Cerebellar cortex (tissue), 1 donor: ENCODE measurements around the gene UCP3.

ENCODE experiments used
- DNase-seq: peaks from one replicate; pipeline ENCODE4 v3.0.0-alpha.2; 2015; ENCODE audit warnings: low spot score

Gene UCP3, protein sequence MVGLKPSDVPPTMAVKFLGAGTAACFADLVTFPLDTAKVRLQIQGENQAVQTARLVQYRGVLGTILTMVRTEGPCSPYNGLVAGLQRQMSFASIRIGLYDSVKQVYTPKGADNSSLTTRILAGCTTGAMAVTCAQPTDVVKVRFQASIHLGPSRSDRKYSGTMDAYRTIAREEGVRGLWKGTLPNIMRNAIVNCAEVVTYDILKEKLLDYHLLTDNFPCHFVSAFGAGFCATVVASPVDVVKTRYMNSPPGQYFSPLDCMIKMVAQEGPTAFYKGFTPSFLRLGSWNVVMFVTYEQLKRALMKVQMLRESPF

DNA sequence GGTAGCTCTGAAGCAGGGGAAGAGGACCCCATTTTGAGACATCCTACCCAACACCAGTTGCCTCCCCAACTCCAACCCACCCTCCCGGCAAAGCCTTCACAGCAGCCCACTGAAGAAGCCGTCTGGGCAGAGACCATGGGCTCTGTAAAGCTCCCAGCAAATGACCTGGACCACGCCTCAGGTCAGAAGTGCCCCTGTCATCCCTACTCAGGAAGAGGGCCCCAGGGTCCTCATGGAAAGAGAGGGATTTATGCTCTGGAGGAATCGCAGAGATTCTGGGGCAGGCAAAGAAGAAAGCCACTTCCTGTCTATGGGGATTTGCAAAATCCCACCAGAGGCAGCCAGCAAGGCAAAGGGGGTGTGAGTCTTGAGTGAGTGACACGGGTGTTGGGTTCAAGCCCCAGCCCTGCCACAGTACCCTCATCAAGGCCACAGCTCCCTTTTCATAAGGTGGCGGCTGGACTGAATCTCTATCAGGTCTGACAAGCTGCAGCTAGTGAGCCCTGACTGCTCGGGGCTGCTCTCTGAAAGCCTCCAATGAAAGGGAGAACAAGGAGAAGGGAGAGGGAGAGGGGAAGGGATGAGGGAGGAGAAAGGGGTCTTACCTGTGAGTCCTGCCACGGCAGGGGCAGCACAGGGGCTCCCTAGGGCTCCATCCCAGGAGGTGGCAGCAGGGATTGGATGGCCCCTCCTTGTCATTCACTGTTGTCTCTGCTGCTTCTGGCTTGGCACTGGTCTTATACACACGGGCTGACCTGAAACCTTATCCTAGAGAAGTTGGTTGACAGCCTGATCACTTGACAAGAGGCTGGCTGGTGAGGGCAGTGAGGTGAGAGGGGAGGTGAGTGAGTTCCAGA, at the start of gene UCP3:
TSS of gene UCP3 (minus strand) at position 713 of the 857 bp plus-strand sequence. CDS start 2,043 bp downstream, outside the sequence.
- no peak for DNase-seq

DNA sequence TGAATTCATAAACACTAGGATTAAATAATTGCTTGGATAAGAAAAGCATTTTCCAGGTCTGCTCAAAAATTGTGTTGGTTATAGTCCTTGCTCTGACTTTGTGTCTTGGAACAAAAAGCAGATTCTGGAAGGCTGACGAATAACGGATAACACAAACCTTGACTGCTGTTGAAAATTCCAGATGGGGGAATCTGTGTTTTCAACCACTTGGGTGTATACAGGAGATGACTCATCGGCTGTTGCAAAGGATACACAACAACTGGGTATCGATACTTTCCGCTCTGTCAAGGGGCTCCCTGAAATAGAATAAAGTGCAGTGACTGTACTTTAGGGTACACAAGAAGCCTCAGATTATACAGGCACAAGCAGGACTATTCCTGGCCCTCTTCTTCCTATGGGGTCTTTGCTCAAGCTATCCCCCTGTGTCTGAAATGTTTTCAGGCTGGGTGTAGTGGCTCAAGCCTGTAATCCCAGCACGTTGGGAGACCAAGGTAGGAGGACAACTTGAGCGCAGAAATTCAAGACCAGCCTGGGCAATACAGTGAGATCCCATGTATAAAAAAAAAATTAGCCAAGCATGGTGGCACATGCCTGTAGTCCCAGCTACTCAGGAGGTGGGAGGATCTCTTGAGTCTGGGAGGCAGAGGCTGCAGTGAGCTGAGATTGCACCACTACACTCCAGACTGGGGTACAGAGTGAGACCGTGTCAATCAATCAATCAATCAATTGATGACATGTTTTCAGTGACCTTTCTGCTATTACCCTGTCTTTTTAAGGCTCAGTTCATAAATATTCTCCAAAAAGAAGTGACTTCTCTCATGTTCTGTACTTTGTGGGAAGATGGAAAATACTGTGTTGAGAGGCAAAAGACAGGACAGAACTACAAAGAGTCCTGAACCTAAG, 48.6 kb upstream of the UCP3 start:
- DNase-seq = no peak

DNA sequence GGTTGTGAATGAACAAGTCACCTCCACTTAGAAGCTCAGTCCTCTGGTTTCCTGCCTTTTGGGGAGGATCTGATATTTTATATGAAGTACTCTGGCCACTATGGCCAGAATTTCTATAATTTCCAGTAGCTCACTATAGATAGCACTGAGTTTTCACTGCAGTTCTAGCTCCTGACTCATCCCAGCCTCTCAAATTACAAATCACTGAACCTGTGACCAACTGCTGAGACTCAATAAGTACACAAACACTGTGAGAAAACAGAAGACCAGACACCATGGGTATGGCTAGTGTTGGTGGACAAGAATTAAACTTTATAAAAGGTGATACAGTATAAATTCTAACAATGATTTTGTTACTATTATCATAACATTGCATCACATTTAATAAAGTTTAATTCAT, 47.1 kb upstream of the UCP3 start:
- no peak for DNase-seq

DNA sequence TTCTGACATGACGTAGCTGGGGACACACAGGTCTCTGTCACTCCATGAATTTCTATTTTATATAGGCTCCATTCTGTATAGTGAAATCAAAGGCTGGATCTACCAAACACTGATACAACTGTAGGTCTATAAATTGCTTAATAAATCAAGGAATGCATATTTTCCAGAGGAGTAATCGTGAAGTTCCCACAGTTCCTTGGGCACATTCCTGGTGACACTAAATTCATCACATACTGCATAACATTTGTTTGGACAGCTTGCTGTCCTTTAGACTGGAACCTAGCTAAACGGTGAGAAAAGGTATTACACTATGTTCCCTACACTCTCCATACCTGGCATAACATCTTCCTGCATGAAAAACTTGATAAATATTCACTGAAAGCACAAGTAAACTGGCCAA, 41.6 kb upstream of the UCP3 start:
- DNase-seq = no peak

DNA sequence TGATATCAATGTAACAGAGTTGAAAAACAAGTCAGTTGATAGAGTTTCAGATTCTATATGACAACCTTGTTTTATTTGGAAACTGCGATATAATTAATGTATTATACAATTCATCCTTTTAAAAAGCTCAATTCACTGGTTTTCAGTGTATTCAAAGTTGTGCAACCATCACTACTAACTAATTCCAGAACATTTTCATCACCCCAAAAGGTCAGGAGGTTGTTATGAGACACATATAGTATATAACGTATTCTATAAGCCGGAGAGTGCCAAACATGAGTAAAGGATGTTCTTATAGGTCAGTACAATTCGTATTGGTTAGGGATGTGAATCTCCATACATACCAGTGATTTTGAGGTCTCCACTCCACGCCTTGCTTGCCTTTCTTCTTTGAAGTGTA, 40.1 kb upstream of the UCP3 start:
- DNase-seq = no peak

DNA sequence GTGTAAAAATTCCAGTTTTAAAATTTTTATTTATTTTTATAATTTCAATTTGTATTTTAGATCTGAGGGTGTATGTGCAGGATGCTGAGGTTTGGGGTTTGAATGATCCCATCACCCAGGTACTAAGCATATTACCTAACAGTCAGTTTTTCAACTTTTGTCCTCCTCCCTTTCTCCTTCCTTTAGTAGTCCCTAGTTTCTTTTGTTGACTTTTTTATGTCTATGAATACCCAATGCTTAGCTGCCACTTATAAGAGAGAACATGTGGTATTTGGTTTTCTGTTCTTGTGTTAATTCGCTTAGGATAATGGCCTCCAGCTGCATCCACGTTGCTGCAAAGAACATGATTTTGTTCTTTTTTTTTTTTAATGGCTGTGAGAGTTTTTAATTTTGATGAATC, 35.7 kb upstream of the UCP3 start:
- no peak for DNase-seq

DNA sequence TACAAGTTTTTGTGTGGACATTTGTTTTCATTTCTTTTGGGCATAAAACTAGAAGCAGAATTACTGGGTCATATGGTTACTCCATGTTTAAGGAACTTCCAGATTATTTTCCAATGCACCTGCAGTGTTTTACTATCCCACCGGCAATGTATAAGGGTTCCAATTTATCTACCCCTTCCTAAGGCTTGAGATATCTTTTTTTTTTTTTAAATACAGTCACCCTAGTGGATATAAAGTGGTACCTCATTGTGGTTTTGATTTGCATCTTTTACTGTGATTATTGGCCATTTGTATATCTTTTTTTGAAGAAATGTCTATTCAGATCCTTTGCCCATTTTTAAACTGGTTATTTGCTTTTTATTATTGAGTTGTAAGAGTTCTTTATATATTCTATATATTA, 34.6 kb upstream of the UCP3 start:
- DNase-seq = no peak

DNA sequence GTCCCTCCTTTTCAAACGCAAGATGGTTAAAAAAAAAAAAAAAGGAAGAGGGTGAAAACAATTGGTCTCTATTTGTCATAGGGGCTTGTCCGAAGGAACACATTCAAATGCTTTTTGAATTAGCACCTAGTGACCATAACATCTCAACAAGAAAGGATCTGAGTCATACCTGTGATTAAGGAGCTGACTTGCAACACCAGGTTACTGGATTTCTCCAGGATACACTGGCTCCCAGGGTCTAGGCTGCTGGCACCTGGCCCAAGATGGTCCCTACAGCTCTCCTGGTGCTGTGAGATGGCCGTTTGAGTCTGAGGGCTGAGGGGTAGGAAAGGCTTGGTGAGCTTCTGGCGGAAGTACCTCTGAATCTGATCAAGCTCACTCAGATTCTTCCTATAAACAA, 28.4 kb upstream of the UCP3 start:
- DNase-seq = no peak

DNA sequence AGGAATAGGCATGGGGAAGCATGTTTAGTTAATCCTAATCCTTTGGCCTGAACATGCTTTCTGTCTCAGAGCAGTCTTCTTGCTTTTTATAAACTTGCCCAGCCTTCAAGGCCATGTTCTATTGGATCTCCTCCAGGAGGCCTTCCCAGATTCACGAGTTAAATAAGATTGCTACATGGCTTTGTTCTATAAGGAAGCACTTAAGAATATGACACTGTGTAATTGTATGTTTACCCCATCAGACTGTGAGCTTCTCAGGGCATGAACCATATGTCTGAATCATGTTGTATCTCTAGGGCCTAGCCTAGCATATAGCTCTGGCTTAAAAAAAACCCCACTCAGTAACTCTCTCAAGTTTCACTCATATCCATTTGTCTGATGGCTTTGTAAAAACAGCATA, 26.4 kb upstream of the UCP3 start:
- DNase-seq = no peak

DNA sequence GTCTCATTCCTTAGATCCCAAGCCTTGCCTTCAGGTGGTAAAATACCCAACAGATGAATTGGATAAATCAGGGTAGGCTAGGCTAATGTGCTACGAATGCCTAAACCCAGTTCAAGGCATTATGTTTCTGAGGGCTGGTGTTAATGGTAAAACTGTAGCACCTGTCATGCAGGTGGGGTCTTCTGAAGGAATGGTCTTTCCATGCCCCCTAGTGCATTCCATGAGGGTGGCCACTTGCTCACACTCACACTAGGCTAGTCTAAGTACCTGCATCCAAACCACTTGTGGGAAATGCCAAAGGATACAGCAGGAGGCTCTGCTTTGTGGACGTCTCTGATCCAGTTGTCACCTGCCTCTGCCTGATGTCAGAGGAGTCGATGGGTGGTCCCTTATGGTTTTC, 24.2 kb upstream of the UCP3 start:
- DNase-seq = no peak

DNA sequence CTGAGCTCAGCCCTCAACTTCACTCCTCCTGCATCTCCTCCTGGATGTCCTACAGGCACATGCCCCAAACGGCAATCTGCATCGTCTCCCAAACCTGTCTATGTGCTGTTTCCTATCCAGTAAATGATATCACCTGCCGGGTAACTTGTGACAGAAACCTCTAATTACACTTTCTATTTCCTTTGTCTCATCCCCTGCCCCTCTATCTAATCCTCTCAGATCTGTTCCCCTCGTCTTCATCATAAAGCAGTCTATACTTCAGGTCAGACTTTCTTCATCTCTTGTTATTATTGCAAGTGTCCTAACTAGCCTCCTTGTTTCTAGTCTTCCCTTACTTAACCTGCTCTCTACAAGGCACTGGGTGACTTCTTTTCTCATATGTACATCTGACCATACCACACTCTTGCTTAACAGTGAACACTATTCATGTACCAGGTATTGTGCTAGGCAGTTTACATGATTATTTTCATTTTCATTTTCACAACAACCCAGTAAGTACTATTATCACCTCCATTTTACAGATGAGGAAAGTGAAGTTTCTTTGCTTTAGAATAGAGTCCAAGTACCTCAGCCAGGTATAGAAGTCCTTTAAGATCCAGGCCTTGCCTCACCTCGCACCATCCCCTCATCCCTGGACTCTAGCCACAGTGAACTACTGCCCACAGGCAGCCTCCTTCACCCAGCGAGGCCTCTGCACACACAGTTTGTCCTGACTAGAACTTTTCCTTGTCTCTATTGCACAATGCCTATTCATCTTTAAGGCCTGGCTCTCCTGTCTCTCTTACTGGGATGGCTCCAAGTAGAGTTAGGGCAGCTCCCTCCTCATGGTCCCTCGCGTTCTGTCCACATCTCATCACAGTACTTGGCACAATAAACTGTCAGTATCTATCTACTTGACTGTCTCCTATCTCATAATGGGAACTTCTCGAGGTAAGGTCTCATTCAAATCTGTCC, 22.1 kb upstream of the UCP3 start:
- no peak for DNase-seq

DNA sequence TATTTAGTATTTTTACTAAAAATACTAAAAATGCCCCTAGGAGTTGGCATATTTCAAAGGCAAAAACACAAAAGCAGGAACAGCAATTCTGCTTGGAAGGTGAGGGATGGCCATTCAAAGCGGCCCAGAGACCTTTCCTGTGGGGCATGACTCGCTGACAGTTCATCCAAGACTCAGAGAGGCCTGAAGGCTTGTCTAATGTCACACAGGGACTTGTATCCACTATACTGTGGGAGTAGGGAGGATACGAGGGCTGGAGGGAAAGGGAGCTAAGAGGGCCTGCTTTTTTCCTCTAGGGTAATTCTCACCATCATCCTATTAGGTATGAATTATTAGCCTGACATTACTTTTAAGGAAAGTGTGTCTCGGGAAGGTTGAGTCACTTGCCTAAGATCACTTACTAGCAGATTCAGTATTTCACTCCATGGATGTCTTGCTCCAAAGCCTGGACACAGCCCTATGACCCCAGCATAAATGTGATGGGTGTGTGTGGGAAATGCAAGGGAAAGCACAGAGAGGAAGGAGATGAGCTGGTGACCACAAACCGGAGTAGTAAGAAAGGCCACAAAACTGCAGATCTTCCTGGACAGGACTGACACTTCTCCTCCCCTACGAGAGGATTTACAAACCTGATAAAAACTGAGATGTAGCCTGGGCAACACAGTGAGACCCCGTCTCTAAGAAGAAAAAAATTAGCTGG, 16.7 kb upstream of the UCP3 start:
- DNase-seq = no peak

DNA sequence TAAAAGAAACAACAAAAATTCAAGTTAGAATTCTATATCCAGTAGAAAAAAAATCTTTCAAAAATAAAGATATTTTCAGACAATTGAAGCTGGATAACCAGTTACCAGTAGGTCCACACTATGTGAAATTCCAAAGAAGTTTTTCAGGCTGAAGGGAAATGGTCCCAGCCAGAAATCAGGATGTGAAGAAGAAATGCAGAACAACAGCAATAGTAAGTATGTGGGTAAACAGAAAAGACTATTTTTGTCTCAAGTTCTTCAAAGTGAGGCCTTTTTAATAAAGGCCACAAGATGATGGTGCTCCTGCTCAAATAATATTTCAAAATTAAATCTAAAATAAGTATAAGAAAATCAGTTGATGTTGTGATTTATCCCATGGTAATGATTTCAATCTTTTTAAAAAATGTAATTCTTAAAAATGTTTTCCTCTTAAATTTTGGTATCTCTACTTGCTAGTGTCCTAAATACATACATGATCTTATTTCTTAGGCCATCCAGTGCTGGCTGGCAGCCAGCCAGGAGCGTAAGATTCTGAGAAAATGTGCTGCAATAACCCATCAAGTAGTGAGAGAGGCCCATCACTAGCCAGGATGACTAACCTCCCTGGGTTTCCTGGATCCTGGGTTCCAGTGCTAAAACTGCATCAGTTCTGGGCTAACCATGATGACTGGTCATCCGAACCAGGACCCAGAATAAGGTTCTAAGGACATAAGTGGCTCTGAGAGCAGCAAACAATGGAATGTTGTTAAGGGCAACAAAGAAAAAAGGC, 15.6 kb upstream of the UCP3 start:
- no peak for DNase-seq

DNA sequence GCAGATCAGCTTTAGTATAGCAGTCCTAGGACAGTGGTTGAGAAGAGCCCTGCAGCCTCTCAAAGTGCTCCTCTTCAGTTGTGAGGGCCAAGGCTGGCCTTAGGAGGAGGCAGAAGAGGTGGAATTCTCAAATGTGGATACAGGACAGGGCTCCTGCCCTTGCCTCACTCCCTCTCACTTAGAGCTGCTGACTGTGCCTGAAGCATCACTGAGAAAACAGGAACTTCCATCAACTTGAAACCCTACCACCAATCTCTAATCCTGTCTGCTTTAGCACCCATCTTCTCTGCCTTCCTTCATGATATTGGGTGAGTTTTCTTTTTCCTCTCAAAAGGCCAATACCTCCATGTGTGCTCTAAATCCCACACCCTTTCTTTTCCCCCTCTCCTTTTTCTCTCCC, 14.4 kb upstream of the UCP3 start:
- no peak for DNase-seq

DNA sequence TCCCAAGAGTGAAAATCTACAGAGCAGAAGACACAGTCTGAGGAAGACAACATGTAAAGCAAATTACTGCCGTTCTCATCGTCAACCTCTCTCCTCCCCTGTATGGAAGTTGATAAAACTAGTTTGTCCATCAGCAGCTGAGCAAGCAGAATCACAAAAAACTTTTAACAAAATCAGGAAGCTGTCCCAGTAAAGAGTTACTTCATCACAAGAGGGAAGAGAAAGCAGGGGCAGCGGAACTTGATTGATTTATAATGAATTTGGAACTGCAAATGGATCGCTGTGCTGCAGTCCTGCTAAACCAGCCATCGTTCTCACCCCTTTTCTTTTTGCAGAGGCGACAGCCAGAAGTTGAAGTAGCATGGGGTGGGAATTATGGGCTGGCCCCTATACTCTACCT, 13.7 kb upstream of the UCP3 start:
- no peak for DNase-seq

DNA sequence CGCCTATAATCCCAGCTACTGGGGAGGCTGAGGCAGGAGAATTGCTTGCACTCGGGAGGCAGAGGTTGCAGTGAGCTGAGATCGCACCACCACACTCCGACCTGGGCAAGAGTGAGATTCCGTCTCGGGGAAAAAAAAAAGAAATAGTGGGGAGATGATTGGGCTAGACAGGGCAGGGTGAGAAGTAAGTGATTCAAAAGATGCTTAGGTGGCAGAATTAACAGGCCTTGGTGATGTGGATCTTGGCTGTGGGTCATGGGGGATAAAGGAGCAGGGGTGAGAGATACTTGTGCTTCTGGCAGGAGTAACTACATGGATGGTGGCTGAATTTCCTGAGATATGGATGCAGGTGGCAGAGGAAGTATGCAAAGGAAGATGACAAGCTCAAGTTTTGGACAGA, 13.1 kb upstream of the UCP3 start:
- no peak for DNase-seq

DNA sequence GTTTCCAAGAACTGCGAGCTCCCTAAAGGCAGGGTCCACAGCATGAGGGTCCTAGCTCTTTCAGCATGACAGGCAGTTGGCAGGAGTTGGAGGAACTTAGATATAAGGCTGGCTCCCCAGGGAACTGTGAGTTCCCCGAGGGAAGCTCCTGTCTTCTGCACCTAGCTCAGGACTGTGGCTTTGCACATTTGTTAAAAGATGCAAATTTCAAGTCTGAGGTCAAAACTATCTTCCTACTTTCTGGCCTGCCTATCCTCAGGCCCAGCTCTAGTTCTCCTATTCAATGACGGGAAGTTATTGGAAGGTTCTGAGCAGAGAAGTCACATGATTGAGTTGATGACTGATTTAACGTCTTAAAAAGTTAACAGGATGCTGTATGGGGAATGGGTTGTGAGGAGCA, 11.7 kb upstream of the UCP3 start:
- no peak for DNase-seq

DNA sequence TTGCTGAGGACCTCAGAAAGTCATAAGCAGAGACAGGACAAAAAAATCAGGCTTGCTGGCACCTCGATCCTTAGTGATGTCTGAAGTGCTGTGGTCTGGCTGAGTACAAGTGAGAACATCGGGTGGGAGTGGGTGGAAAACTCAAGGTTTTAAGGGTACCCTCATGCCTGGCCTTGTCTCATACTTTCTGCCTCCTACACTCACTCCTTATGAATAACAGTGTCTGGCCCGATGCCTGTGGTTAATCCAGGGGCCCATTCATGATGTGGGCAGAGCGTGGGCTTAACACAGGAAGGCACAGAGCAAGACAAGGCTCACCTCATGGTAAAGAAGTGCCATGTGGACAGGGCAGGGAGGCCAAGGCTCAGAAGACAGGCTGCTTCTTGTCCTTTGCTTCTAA, 11.0 kb upstream of the UCP3 start:
- DNase-seq = no peak

DNA sequence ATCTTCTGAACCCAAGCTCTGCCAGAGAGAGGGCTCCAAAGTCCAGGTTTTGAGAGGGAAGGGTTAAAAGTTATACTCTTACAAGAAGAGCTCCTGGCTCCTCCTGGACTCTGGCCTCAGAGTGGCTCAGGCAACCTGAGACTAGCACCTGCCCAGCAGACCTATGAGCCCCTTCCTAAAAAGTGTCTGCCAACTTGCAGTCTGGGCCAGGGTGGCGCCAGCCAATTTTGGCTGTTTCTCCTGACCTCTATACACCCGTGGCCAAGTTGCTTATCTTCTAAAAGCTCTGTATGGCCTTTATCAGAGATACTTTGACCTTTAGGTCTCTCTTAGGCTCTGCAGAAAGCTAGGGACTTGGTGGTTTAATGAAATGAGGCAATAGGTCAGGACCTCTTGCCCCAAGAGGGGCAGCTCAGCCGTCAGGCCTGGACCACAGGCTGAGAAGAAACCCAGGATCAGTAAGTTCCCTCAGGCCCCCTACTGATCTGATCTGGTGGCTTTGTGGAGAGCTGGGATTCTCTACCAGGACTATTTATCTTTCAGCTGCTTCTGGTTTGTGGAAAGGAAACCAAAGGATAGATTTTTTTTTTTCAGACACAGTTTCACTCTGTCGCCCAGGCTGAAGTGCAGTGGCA, 10.3 kb upstream of the UCP3 start:
- DNase-seq = no peak
